HG02852 (cell line): ENCODE data around the gene PRKG2.
"Not testable (repeated sequence)": the region's sequence is repeated elsewhere in the genome, so short reads cannot be mapped to it uniquely, and the experiment has no call there.

Experiments used
- ATAC-seq: cut with Tn5 transposase; IDR thresholded peaks from one replicate; pipeline ENCODE4 v1.9.1; 2021; ENCODE audit warnings: mild to moderate bottlenecking, moderate library complexity; ENCODE audit not compliant: unreplicated experiment

Gene PRKG2

DNA sequence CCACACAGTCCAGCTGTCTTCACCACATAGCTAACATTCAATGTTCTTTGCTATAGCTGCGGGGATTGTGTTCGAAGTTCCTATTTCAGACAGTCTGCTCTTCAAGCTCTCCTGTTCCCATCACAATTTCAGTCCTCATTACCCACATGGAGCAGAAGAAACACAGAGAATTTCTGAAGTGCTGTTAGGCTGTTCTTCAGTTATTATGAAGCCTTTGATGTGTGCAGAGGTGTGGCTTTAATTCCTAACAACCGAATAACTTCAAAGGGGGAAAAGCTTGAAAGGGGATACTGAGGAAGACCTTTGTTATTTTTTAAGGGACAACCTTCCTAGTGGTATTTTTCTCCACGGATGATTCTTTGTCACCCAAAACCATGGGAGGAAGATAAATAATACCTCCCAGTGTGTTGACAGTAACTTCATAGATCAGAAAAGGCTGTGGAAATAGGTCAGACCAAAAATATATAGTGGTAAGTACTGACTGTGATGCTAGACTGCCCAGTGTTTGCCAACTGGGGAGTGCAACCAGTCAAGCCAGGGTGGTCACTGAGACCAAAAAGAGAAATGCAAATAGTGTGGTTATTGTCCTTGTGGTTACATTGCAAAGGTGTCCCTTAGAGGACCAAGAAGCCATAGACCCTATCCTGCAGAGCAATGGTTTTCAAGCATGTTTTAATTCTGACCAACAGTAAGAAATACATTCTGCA, 52.1 kb downstream of the PRKG2 start:
- no peak for ATAC-seq

DNA sequence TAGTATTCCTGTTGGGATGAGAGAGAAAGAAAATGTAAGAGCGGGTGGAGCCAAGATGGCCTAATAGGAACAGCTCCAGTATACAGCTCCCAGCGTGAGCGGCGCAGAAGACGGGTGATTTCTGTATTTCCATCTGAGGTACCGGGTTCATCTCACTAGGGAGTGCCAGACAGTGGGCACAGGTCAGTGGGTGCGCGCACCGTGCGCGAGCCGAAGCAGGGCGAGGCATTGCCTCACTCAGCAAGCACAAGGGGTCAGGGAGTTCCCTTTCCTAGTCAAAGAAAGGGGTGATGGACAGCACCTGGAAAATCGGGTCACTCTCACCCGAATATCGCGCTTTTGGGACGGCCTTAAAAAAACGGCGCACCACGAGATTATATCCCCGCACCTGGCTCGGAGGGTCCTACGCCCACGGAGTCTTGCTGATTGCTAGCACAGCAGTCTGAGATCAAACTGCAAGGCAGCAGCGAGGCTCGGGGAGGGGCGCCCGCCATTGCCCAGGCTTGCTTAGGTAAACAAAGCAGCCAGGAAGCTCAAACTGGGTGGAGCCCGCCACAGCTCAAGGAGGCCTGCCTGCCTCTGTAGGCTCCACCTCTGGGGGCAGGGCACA, 61.2 kb downstream of the PRKG2 start:
- ATAC-seq: not testable (repeated sequence)

DNA sequence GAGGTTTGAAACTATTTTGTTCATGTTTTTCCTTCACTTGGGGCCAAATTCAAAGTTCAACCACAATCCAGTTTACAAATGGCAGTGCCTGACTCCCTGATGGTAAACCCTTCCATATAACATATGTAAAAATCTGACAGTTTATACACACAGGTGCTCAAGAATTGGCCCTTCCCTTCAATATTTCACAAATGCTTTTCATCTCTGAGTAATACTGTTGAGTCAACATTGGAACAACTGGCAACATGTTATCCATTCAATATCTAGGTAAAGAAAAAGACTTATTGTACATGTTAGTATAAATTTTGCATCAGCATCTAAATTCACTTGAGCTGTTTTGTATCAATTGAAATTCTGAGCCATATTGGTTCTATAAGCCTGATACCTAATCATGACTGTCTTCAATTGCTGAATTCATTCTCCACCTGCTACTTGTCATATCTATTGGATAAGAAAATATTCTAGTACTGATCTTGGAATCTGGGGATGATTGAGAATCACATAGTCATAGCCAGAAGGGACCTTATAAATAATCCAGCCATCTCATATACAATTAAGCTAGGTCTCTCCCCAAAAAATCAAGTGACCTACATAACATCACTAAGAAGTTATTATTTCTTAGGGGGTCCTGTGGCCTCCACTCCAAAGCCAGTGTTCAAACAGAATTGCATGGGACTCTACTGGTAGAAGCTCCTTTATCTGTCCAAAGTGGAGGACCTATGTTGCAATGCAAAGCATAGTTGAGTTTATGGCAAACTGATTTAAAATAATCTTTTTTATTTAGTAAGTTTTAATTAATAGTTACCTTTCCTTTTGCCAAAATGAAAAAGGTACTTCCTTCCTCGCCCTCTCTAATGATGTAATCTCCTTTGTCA, 61.9 kb downstream of the PRKG2 start:
- ATAC-seq: no peak

DNA sequence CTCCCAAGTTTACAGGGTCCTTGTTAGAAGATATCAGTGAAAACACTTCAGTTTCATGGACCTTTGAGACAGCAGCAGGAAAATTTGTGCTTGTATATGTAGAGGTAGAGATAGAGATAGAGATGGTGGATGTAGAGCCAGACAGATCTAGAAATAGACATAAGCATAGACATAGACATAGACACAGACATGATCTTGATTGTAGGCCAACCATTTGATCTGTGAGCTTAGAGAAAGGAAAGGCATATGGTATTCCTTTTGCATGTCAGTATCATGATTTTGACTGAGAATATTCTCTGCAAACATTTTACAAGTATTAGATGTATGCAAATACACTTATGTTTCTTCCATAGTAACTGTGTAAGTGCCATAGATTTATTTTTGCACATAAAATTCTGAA, 65.0 kb downstream of the PRKG2 start:
- ATAC-seq: no peak

DNA sequence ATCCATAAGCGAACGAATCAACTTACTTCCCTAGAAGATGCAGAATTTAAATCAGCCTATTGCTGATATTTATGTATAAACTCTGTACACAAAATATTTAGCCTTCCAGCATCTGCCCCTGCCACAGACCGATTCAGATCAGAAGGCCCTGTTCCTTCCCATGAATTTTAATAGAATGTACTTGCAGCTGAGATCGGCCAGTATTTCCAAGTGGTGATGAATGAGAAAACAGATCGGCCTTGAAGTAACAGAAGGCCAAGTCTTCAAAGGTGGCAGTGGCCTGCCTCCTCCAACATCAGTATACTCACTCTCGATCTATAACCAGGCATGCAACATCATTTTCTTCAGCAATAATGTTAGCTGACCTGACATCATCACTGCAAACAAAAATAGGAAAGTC, 66.4 kb downstream of the PRKG2 start:
- ATAC-seq: no peak

DNA sequence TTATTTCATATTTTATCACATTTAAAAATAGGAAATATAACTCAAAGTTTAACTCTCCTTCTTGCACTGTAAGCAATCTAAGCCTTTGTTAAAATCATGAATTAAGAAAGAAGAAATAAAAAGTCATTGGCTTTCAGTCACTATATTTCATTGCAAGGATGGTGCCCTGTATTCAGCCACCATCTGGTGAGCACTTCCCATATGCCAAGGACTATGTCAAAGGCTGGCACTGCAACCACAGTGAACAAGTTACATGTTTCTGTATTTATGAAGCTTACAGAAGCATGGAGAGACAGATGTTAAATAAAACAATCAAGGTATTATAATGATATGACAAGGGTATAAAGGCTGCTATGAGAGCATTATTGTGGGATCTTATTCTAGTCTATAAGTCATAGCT, 68.6 kb downstream of the PRKG2 start:
- no peak for ATAC-seq

DNA sequence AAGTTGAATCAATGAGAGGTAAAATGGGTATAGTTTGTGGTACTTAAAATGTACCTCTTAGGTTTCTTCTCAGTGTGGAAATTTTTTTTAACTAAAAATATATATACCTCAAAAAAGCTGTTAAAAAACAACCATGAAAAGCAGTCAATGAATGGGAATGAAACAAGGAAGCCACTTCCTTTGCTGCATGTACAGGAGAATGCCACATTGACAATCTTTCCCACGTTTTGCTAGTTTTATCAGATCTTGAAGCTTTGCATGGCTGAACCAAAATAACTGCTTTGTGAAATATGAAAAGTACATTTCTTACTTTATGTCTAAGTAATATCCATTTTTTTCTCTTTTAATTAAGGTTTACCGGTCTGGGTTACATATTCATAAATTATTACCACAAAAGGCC, 71.8 kb downstream of the PRKG2 start:
- no peak for ATAC-seq

DNA sequence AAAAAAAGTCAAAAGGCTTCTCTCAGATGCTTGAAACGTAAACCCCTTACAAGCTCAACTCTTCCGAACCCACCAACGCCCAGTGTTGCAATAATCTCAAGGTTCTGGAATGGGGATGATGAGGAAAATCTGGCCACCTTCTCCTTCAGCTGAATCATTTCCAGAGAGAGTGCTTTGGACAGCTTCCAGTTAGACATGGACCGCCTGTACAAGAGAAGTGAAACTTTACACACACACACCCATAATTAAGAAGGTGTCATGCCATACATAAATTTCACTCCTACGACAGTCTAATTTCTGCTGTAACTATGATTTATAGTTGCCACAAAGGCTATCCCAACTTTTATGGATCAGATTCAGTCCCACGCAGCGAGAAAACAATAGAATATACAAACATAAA, 72.3 kb downstream of the PRKG2 start:
- no peak for ATAC-seq

DNA sequence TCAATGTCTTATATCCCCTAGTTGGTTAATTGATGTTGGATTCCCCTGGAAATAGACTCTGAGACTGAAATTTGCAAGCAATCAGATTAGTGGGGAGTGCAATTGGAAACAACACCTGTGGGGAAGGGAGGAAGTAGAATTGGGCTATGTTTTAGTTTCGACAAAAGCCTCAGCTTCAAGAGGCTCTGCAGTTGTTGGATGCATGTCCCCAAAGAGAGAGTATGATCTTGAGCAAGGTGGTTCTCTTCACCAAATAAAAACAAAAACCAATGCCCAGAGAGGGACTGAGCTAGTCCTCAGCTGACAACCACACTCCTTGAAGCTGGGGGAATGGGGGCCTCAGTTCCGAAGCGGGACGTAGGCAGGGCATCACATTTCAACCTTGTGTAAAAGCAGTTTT, 77.1 kb downstream of the PRKG2 start:
- ATAC-seq: no peak

DNA sequence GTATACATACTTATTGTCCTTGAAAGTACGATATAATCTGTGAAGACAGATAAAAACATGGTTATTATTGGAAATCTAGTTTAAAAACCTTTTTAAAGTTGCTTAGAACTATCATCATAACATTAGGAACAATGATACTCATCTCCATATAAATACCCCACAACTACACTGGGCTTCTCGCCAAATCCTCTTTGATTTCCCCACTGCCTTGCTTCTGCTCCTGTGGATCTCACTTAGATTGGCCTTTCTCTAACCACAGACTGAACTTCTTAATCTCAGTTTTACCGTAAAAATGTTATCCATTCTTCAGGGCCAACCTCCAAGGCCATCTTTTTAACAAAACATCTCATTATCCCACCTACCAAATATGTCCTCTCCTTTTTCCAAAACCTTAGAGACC, 77.6 kb downstream of the PRKG2 start:
- ATAC-seq: no peak

DNA sequence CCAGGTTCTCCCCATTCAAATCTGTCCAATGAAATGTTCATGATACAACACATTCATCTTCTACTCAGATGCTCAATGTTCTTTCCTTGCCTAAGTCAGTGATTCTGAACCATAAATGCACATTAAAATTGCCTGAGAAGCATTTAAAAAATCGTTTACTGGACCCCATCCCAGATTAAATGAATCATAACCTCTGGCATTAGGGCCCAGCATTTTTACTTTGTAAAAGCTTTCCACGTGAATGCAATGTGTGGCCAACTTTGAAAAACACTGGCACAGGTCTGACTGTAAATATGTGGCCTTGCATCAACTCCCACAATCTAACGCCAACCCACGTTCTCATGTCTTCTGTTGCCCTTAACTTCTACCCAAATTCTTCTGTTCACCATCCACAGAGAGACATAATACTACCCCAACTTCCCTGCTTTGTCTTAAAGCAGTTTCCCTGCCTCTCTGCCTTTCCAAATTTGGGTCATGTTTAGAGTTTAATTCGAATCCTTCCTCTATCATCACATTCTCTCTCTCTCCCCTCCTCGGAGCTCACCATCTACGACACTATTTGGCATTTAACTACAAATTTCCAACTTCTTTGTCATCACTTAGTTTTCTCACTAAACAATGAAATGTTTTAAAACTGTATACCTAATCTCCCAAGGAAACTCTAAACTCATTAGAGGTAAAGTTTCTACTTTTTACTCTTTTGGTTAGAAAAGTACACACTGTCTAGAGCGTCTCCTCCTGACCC, 78.7 kb downstream of the PRKG2 start:
- ATAC-seq: no peak

DNA sequence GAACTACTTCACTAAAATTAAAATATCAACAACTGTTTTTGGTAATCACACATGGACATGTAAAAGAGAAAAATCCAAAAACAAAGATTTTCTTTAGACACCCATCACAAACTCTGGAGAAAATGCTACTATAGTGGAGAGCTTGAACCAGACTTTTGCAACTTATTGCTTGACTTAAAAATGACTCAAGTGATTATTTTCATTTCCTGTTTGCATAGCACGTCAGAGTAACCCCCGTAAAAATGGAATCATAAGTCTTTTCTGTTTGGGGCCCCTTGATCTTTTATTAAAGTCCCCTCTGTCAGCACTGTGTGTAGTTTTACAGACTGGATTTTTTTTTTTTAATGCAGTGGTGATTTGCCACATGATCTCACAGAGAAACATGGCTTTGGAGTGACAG, 79.5 kb downstream of the PRKG2 start:
- no peak for ATAC-seq

DNA sequence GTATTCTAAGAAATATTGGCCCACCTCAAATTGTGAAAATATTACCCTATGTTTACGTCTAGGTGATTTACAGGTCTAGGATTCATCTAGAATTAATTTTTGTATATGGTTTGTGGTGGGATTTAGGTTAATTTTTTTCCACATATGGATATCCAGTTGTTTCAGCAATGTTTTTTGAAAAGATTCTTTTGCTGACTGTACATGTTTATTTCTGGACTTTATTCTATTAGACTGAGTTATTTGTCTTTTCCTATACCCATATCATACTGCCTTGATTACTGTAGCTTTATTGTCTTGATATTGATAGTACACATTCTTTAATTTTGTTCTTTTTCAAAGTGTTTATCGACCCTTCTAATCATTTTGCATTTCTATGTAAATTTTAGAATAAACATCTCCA, 83.5 kb downstream of the PRKG2 start:
- no peak for ATAC-seq

DNA sequence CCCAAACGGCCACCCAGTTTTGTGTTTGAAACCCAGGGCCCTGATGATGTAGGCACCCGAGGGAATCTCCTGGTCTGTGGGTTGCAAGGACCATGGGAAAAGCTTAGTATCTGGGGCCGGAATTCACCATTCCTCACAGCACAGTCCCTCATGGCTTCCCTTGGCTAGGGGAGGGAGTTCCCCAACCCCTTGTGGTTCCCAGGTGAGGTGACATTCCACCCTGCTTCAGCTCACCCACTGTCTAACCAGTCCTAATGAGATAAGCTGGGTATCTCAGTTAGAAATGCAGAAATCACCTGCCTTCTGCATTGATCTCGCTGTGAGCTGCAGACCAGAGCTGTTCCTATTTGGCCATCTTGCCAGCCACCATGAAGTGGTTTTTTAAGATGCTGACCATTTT, 84.0 kb downstream of the PRKG2 start:
- ATAC-seq: no peak

DNA sequence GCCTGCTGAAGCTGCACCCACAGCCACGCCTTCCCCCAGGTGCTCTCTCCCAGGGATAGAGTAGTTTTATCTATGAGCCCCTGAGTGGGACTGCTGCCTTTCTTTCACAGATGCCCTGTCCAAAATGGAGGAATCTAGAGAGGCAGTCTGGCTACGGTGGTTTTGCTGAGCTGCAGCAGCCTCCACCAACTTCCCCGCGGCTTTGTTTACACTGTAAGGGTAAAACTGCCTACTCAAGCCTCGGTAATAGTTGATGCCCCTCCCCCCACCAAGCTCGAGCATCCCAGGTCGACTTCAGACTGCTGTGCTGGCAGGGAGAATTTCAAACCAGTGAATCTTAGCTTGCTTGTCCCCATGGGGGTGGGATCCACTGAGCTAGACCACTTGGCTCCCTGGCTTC, 84.5 kb downstream of the PRKG2 start:
- ATAC-seq: no peak

DNA sequence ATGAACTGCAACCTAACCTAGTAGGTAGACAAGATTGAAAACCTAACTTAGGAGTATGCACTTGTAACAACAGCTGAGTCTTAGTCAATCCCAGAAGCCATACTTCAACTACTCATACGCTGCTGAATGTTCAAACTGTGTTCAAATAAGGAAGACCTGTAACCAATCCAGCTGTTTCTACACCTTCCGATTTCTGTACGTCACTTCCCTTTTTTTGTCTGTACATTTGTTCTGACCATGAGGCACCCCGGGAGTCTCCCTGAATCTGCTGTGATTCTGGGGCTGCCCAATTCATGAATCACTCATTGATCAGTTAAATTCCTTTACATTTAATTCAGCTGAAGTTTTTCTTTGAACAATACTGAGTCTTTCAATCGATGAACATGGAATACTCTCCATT, 95.0 kb downstream of the PRKG2 start:
- ATAC-seq: no peak

DNA sequence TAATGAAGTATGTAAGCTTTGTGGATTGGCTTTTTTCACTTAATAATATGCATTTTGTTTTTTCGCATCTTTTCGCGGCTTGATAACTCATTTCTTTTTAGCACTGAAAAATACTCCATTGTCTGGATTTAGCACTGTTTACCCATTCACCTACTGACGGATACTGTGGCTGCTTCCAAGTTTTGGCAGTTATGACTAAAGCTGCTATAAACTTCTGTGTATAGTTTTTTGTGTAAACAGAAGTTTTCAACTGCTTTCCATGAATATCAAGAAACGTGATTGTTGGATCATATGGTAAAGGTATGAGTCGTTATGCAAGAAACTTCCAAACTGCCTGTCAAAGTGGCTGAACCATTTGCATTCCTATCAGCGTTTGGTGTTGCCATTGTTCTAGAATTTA, 96.9 kb downstream of the PRKG2 start:
- no peak for ATAC-seq

DNA sequence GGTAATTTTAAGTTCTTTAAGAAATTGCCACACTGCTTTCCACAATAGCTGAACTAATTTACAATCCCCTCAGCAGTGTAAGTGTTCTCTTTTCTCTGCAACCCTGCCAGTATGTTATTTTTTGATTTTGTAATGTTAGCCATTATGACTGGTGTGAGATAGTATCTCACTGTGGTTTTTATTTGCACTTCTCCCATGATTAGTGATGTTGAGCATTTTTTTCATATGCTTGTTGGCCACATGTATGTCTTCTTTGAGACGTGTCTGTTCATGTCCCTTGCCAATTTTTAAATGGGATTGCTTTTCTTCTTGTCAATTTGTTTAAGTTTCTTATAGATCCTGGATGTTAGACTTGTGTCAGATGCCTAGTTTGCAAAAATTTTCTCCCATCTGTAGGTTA, 98.5 kb downstream of the PRKG2 start:
- ATAC-seq: no peak

DNA sequence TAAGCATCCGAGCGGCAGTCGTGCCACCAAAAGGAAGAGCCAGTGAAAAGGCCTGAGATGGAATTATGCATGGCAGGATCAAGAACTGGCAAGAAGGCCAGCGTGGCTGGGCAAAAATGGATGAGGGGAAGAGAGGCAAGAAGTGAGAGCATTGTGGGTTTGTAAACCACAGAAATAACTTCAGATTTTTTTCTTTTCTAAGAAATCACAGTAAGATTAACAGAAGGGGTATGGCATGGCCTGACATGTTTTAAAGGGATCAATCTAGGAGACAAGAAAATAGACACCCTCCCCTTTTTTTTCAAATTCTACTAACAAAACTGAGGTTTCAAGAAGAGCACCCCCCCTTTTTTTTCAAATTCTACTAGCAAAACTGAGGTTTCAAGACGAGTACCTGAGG, 102.0 kb downstream of the PRKG2 start:
- ATAC-seq: no peak

DNA sequence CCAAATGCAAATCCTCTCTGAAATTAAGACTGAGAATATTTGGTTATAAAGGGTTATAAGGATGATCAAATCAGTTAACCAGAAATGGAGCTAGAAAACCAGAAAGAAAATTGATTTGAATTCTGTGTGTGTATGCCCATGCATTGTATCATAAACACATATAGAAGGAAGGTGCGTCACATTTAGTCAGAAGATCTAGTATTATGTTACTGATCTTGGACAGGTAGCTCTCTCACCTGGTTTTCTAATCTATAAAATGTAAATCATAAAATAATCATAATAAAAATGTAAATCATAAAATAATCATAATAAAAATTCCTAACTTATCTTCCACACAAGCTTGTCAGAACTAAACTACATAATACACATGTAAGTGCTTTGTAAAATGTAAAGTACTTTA, 105.7 kb downstream of the PRKG2 start:
- ATAC-seq: no peak

DNA sequence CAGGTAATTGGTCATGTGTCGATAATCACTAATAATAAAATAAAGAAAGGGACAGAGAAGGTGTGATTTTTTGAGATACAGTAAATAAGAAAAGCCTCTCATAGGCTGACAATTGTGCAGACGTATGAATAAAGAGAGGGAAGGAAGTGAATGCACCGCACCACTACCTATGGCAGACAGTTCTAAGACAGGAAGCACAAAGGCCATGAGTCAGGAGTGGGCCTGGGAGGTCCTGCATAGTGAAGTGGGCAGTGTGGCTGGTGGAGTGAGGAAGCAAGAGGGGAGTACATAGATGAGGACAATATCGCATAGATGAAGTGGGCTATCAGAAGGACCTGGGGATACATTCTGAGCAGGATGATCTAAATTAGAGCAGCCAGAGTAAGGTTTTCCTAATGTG, 108.9 kb downstream of the PRKG2 start:
- ATAC-seq: no peak
